Raji (cell line): ENCODE measurements around the gene TRPM5.

ENCODE experiments used
- POLR2A ChIP-seq: IDR thresholded peaks from 2 replicates; pipeline ENCODE4 v1.6.1; 2011; ENCODE audit warnings: low read depth, low read length, control low read depth; ENCODE audit not compliant: insufficient read depth

TRPM5 gene

DNA sequence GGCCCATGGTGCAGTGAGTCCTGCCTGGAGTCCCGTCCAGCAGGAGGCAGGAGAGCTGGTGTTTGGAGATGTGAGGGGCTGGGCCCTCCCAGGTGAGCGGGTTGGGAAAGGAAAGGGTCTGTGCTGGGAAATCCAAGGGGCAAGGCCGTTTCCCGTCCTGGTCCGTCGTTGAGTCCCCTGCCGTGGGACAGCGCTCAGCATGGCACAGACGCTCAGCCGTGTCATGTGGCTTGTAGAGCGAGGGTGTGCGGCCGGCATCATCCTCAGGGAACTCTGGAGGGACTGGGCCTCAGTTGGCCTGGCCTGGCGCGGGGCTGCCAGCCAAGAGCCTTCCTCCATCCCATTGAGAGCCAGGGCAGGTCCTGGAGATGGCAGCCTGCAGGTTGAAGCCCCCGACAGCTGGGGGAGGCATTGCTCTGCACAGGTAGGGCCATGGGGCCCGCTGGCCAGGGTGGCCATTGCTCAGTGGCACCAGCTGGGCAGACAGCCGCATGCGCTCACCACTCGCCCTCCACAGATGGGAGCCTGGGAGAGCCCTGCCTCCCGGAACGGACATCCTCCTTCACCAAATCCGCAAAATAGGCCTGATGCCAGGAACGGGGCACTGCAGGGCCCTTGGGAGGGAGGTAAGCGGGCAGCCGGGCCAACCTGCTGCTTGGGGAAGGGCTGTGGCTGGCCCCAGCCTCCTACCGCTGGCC, 29.2 kb upstream of the TRPM5 start:
- no peak for TF ChIP-seq POLR2A

DNA sequence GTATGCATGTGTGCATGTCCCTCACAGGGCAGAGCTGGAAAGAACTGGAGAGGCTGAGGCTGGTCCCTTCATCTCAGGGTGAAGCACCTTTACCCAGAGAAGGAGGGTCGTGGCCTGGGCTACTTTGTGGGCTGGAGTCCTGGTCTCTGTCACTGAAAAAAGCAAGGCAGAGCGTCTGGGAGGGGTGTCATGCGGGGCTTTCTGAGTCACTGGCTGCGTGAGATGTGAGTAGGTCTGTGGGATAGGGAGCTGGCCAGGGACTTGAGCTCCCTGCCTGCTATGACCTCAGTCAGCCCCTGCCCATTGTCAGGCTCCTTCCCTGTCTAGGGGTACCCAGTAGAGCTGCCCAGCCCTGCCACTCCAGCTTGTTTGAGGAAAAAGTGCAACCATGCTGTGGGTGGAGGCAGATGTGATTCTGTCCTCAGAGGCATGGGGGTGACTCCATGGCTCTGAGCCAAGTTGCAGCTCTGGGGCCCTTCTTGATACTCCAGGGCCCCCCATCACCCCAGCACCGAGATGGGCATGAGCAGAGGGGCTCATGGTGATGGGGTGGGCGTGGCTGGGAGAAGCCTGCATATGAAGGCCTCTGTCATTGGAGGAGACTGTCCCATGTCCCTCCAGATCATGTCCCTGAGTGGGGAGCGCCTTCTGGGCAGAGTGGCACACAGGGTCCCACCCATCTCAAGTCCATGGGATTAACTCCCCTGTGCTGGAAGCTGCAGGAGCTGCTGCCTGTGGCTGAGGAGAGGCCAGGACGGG, 28.3 kb upstream of the TRPM5 start:
- no peak for TF ChIP-seq POLR2A

DNA sequence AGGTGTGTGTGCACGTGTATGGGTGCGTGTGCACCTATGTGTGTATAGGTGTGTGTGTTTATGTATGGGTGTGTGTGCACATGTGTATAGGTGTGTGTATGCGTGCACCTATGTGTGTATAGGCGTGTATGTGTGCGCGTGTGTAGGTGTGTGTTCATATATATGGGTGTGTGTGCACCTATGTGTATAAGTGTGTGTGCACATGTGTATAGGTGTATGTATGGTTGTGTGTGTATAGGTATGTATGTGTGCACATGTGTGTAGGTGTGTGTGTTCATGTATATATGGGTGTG, 27.4 kb upstream of the TRPM5 start:
- TF ChIP-seq POLR2A: no peak

DNA sequence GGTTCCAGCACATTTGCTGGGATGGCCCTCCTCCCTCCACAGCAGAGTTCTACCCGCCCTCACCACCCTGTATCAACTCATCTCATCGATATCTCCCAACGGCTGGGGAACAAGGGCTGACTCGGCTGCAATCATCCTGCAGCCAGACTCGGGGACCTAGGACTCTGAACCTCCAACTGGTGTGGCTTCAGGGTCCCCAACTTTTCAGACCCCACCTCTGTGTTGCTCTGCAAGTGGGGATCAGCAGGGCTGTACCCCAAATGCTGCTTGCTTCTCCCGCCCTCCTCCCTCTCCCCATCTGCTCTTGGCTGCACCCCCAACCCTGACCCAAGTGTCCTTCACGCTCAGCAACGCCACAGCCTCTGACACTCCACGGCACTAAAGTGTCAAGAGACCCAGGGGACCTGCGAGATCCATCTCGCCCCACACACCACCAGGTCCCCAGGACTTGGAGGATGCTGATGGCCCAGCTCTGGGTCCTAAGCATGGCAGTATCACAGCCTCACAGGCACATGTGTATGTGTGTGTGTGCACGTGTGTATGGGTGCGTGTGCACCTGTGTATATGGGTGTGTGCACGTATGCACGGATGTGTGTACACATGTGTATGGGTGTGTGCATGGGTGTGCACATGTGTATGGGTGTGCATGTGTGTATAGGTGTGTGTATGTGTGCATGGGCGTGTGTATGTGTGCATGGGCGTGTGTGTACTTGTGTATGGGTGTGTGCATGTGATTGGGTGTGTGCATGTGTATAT, 26.9 kb upstream of the TRPM5 start:
- TF ChIP-seq POLR2A: no peak

DNA sequence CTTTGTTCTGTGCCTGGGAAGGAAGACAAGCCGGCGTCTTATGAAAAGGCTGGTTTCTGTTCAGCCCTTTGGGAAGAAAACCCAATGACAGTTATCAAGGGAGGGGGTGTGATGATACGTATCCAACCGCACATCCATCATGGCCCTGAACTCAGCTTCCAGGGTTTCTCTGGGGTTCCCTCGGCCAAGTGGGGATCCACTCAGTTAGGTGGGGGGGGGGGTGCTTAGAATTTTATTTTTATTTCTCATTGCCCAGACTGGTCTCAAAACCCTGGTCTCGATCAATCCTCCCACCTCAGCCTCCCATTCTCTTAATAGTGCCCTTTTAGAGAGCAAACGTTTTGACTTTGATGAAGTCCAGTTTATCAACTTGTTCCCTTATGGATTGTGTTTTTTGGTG, 26.2 kb upstream of the TRPM5 start:
- no peak for TF ChIP-seq POLR2A

DNA sequence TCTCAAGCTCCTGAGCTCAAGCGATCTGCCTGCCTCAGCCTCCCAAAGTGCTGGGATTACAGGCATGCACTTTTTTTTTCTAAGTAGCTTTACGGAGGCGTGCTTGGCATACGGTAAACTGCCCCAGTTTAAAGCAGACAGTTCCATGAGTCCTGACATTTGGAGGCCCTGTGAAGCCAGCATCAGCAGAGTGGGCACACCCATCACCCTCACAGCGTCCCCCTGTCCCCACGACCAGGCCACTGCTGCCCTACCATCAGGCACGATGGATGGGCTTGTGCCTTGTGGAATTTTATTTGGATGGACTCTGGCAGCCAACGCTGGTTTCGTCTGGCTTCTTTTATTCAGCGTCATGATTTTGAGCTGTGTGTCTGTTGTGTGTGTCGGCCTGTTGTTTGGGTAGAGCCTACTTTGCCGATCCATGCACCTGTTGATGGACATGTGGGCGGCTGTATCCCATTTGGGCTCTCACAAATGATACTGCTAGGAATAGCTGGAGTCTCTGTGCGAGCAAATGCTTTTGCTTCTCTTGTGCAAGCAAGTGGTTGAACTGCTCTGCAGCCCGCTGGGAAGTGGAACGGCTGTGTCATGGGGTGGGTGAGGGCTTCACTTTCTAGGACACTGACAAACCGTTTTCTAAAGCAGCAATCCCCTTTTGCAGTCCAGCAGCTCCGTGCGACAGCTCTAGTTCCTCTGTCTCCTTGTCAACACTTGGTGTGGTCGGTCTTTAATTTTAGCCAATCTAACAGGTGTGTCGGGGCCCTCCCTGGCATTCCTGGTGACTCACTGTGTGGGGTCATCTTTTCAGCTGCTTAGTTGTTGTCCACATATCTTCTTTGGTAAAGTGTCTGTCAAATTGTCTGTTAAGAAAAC, 24.3 kb upstream of the TRPM5 start:
- no peak for TF ChIP-seq POLR2A

DNA sequence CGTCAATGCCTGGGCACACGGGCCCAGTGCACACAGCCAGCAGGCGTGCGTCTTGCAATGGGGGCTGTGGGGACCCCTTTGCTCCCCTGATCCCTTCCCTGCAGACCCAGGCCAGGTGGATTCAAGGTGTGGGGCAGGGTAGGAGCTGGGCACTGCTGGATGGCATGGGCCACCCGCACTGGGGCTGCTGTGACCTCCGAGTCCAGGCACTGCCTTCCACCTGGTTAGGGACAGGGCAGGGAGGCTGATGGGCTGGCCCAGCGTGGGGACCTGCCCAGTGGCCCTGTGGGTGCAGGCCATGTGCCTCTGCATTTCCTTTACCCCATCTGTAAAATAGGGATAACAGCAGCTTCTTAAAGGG, 23.4 kb upstream of the TRPM5 start:
- no peak for TF ChIP-seq POLR2A

DNA sequence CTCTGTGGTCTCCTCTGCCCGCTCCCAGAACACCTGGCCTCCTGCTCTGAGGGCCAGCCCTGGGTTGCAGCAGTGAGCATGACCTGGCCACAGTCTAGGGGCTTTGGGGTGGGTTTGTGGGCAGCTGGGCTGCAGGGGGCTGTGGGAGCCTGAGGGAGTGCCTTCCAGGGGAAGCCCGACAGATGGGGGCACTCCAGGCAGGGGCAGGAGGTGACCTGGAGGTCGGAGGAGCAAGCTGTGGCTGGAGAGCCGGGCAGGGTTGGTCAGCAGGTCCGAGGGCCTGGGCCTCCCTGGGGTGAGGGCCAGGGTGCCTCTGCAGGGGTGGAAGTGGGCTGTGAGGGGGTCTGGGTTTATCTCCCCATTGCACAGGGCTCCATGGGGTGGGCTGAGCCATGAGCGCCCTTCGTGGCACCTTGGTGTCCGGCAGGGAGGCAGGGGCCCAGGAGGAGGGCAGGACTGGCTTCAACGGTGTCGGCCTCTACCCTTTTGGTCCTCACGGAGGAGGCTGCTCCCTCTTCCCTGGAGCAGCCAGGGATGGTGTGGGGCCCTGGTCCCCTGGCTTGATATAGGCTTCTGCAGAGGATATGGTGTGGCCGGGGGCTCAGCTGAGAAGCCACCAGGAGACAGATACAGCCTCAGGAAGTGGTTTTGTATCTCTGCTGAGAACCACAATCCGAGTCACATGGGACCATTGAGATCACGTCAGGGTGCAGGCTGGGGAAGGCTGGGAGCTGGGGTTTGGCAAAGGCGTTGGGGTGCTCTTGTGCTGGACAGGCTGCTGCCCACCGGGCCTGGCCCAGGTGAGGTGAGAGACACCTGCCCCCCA, 22.8 kb upstream of the TRPM5 start:
- TF ChIP-seq POLR2A: no peak

DNA sequence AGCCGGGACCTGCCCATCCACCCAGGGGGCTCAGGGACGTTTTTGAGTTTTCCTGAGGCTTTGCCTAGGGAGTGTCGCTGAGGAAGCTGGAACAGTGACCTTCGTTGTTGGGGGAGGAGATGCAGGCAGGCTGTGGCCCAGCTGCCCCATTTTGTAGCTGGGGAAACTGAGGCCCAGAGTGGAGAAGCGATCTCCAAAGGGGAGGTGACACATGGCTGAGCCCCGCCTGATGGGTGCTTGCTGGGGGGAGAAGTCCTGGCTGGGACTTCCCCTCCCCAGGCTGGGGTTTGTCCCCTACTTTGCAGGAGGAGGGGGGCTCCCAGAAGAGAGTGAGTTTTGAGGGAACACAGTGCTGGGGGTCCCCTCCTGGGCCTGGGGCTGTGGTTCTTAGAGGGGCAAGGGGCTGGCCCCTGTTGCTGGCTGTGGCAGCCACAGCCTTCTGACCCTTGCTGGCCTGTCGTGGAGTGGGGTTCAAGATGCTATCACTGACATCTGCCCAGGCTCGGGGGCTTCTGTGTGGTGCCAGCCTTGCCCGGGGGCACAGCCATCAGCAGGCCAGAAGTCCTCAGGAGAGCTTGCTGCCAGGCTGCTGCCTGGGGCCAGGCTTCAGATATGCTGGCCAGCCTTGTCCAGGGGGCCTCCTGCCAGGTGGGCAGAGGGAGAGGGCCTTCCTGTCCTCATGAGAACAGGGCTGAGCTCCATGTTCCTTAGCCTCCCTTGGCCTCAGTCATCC, 21.9 kb upstream of the TRPM5 start:
- TF ChIP-seq POLR2A: no peak

DNA sequence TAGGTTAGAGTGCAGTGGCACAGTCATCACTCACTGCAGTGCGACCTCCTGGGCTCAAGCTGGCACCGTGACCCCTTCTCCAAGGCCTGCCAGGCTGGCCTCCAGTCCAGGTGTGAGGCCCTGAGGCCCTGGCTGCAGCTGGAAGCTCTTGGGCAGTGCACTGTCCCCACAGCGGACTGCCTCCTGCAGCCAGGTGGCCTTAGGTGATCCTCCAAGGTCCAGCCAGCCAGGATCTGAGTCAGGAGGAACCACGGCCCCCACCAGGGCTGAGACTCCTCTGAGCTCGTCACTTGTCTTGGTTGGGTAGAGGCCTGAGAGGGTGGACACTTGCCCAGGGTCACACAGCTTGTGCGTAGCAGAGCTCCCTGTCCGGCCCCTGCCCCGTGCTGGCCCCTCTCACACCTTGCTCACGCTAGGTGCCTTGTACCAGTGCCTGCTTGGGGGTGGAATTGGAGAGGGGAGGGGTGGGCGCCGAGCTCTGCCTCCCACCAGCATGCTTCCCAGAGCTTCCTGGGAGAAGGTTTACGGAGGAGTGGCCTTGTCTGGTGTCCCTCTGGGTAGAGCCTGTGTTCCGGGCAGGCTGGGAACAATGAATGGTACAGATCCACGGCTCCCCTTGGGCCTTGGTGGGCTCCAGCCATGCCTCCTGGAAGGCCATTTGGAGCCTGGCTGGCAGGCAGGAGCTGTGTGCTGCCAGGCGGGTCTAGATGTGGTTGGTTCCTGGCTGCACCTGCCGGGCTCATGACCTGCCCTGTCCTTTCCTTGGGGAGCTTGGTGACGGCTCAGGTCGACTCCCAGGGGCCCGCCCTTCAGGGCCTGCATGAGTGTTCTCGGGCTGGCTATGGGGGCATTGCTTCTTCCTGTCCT, 21.1 kb upstream of the TRPM5 start:
- TF ChIP-seq POLR2A: no peak

DNA sequence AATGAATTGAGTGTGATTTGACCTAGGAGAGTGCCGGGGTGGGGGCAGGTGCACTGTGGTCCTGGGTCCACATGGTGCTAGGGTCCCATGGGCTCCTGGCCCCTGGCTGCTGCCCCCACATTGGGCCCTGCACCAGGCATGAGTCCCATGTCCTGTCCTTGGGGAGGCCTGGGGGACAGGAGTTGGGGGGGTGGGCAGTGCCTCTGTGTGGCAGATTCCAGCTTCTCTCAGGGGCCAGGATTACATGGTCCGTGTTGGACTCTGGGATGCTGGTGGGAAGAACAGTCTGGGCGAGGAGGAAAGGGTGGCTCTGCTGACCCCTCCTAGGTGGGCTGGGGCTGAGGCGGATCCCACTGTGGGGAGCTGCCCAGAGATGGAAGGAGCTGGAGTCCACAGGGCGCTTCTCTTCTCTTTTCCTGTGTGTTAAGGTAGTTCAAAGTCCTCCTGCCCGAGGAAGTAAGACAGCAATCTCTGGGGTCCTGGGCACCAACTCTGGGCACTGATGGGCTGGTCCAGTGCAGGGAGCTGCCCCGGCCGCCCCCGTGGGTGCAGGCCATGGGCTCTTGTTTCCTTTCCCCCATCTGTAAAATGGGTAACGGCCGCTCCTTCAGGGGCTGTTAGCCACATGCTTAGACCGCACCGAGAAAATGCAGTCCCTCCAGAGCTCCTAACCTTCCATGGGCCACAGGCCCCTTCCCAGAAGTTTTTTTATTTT, 20.3 kb upstream of the TRPM5 start:
- no peak for TF ChIP-seq POLR2A

DNA sequence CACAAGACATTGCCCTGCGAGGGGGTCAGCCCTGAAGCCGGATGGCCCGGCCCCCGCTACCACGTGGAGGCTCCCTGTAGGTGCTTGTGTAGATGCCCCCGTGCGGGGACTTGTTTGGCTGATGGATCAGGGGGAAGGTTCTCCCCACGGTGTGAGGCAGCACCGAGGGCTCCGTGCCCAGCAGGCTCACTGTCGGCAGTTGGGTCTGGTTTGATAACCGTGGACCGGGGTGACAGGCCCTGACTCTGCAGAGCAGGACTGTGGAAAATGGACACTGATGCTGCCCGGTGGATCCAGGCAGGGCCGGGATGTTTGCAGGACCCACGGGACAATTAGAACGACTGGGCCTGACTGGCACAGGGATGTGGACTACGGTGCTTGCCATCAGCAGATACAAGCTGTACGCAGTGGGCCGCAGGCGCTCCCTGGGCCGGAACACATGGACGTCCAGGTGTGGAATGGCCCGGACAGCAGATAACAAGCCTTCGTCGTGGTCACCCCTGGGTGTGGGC, 19.5 kb upstream of the TRPM5 start:
- TF ChIP-seq POLR2A: no peak
